Caki2 (cell line): ENCODE measurements around the gene CYTH1. TPM values are rescaled to one million over a fixed set of nuclear protein-coding genes. Genes with fewer than 3 reads are reported as not detected.

Experiments used
- DNase-seq: peaks from one replicate; pipeline ENCODE4 v3.0.0-alpha.2; 2015; ENCODE audit warnings: low read depth
- in situ Hi-C: cut with HindIII; loops from 2 replicates; pipeline ENCODE4 v1.10.0; 2016; ENCODE audit warnings: low sequenced_read_pairs, low pct_unique_long_range_greater_than_20kb, mixed read lengths
- total RNA-seq: library from RNA; depleted of rRNA; stranded (reverse); fragments of >200 nt; shearing (Covaris generic); gene quantifications from 2 replicates; pipeline ENCODE4 v1.2.3, GENCODE V29; 2014; ENCODE audit warnings: low replicate concordance; rRNA removed

The CYTH1 gene
- total RNA-seq, 1 experiment from 2014 or later, result 52.6 TPM

GRCh38 chr17:78629436-78629995 is 152.6 kb downstream of the CYTH1 start:
- DNase-seq, result no peak
- in situ Hi-C loops, result no loop called here

- no peak for DNase-seq
- in situ Hi-C loops, result no loop called here
Measured at GRCh38 chr17:78628547-78629435, 153.3 kb downstream of the CYTH1 start.

DNA sequence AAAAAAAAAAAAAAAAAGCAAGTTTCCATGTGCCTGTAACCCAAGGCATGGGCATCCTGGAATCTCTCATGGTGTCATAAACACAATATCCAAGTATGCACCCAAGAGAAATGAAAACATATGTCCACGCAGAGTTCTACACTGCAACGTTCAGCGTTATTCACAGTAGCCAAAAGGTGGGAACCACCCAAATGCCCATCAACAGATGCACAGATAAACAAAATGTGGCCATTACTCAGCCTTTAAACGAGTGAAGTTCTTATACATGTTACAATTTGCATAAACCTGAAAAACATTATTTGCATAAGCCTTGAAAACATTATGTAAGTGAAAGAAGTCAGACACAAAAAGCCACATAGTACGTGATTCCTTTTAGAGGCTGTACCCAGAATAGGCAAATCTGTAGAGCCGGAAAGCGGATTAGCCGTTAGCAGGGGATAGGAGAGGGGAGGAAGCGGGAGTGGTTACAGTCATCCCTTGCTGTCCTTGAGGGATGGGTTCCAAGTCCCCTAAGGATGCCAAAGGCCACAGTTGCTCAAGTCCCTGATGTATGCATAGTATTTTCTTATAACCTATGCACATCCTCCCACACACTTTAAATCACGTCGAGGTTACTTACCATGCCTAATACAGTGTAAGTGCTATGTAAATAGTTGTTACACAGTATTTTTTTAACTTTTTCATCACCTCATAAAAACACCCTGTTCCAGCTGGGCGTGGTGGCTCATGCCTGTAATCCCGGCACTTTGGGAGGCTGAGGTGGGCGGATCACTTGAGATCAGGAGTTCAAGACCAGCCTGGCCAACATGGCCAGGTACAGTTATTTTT is 157.5 kb downstream of the CYTH1 start:
- in situ Hi-C loops, result no loop called here
- DNase-seq, result no peak

Other genes starting within 250 kb of the CYTH1 start
- gene DNAH17, start 204.9 kb downstream of the CYTH1 start, total RNA-seq, result 0.41 TPM in 1 of 2 replicates, not detected in the other
- 28.8 and 32.9 TPM in 2 replicates for gene USP36, start 58.5 kb upstream of the CYTH1 start, total RNA-seq
- 0.35 TPM in 1 of 2 replicates, not detected in the other for gene CEP295NL, start 120.9 kb upstream of the CYTH1 start, total RNA-seq
- 70.1 and 77.2 TPM in 2 replicates for gene TIMP2, start 143.1 kb upstream of the CYTH1 start, total RNA-seq
- 345 and 478 TPM in 2 replicates for gene LGALS3BP, start 197.7 kb upstream of the CYTH1 start, total RNA-seq
- gene CANT1, start 227.5 kb upstream of the CYTH1 start, total RNA-seq, result 63.0 and 77.3 TPM in 2 replicates
- not detected in 2 replicates for gene C1QTNF1, start 241.9 kb upstream of the CYTH1 start, total RNA-seq